T-helper 17 cell (primary cell): Measurements from ENCODE around the gene PSTK. TPM values are rescaled to one million over a fixed set of nuclear protein-coding genes. Genes with fewer than 3 reads are reported as not detected.
A peak's percentile ranks its signal among the peaks of the same experiment; 100 is the strongest.

ENCODE experiments used
- ATAC-seq: fragments of 150-1000 bp; cut with Tn5 transposase; 2 replicates; pipeline ENCODE4 v1.10.0; 2021; ENCODE audit warnings: mild to moderate bottlenecking, moderate library complexity
- DNase-seq, 3 donors: peaks; one replicate each; pipeline versions ENCODE4 v3.0.0 to v3.0.0-alpha.2; 2020 to 2021
- H3K9me3 ChIP-seq: one replicate; pipeline ENCODE4 v1.7.0; 2013; ENCODE audit warnings: low read length, mild to moderate bottlenecking; ENCODE audit not compliant: control insufficient read depth, poor library complexity, severe bottlenecking
- H3K27ac Mint-ChIP-seq: one replicate; pipeline ENCODE4 v1.8.0; 2022; ENCODE audit warnings: mild to moderate bottlenecking, moderate library complexity, mixed read lengths
- H3K27me3 Mint-ChIP-seq: one replicate; pipeline ENCODE4 v1.8.0; 2022; ENCODE audit warnings: mixed read lengths
- H3K36me3 Mint-ChIP-seq: one replicate; pipeline ENCODE4 v1.8.0; 2022; ENCODE audit warnings: low read depth, mixed read lengths
- H3K4me1 Mint-ChIP-seq: one replicate; pipeline ENCODE4 v1.8.0; 2022; ENCODE audit warnings: mild to moderate bottlenecking, mixed read lengths
- H3K4me3 Mint-ChIP-seq: one replicate; pipeline ENCODE4 v1.8.0; 2022; ENCODE audit warnings: mild to moderate bottlenecking, moderate library complexity, mixed read lengths
- total RNA-seq, 4 donors: library from RNA in 2 of 4; stranded (reverse) in 2 of 4; gene quantifications; one replicate each; pipeline ENCODE4 v1.2.3 and lab custom pipeline; 2022 to 2026

Gene PSTK
- total RNA-seq, 2 donors from 2014 or later, result 10.3 to 10.5 TPM

DNA sequence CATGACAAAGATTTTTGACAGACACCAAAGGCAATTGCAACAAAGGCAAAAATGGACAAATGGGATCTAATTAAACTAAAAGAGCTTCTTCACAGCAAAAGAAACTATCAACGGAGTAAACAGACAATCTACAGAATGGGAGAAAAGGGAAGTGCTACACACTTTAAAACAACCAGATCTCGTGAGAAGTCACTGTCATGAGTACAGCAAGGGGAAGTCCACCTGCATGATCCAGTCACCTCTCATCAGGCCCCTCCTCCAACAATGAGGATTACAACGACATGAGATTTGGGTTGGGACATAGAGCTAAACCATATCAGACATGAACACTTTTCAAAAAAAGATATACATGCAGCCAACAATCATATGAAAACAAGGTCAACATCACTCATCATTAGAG is 11.5 kb upstream of the PSTK start:
- H3K9me3 ChIP-seq, result peaks cover 5% of the 10 kb centered on the region
- ATAC-seq (no peak), DNase-seq (no peak)
- Mint-ChIP-seq H3K36me3 (no peaks in the 10 kb centered on the region), H3K4me3 (no peak overlapping the region), H3K27ac (no peak overlapping the region), H3K27me3 (peaks cover 15% of the 10 kb centered on the region), H3K4me1 (no peaks in the 10 kb centered on the region)

DNA sequence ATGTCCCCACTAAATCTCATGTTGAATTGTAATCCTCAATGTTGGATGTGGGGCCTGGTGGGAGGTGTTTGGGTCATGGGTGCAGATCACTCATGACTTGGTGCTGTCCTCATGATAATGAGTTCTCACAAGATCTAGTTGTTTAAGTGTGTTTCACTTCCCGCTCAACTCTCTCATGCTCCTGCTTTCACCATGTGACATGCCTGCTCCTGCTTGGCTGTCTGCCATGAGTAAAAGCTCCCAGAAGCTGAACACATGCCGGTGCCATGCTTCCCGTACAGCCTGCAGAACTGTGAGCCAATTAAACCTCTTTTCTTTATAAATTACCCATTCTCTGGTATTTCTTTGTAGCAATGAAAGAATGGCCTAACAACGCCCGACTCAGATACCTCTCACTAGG is 6.2 kb upstream of the PSTK start:
- Mint-ChIP-seq H3K36me3 (no peaks in the 10 kb centered on the region), H3K27me3 (peaks cover 16% of the 10 kb centered on the region), H3K4me1 (no peaks in the 10 kb centered on the region), H3K27ac (no peak overlapping the region), H3K4me3 (no peak overlapping the region)
- ATAC-seq, result no peak
- no peaks in the 10 kb centered on the region for H3K9me3 ChIP-seq
- DNase-seq, result no peak

DNA sequence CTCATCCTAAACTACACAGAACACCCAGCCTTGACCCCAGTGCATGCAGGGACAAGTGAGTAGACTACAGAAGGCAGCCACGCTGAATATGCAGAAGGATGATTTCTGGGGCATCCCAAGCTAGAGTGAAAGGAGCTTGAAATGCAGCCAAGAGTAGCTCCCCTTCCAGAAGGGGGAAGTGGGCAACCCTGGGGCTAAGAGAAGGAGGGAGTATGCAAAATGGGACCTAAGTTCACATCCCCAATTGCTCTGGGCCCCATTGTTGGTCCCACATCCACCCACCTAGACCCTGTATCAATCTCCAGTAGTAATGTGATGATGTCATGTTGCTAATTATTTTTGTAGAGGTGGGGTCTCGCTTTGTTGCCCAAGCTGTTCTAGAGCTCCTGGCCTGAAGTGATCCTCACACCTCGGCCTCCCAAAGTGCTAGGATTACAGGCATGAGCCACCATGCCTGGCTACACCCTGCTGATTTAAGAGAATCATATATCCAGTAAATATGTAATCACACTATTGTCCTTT is 5.6 kb upstream of the PSTK start:
- Mint-ChIP-seq H3K36me3 (no peaks in the 10 kb centered on the region), H3K4me1 (peaks cover under 1% of the 10 kb centered on the region), H3K4me3 (no peak overlapping the region), H3K27me3 (peaks cover 16% of the 10 kb centered on the region), H3K27ac (no peak overlapping the region)
- no peak for ATAC-seq
- H3K9me3 ChIP-seq, result no peaks in the 10 kb centered on the region
- no peak for DNase-seq

DNA sequence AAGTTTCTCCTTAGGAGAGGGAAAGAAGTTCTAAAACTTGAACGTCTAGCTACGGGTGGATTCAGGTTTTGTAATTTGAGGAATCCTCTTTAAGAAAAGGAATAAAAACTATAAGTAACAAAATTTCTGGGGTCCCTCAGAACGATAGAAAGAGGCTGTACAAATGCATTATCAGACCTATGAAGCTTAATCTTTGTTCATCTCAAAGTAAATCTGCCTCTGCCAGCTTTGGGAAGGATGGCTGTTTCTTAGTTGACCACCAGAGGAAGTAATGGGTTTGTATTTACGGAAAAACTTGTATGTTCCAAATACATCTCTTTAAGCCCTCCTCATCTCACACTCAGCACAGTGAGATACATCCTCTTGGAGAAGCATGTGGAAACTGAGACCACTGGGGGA is 864 bp downstream of the PSTK start:
- H3K9me3 ChIP-seq, result no peaks in the 10 kb centered on the region
- peaks cover 22% of the 10 kb centered on the region for H3K4me1 Mint-ChIP-seq
- H3K36me3 Mint-ChIP-seq, result peaks cover 4% of the 10 kb centered on the region
- H3K4me3 Mint-ChIP-seq, result peak overlapping the region; percentile 91
- no peak for ATAC-seq
- peak overlapping the region; percentile 96 for H3K27ac Mint-ChIP-seq
- H3K27me3 Mint-ChIP-seq, result no peaks in the 10 kb centered on the region
- no peak for DNase-seq

DNA sequence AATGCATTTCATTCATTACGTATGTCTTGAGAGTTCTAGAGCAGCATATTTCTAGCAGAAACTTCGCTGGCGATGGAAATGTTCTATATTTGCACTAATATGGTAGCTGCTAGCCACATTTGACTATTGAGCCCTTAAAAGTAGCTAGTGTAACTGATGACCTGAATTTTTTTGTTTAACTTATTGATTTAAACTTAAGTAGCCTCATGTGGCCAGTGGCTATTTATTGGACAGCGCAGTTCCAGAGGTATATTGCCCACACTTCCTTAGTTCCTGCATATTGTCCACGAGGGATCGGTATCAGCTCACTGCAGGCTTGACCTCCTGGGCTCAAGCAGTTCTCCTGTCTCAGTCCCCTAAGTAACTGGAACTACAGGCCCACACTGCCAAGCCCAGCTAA is 3.7 kb downstream of the PSTK start:
- no peaks in the 10 kb centered on the region for H3K9me3 ChIP-seq
- H3K36me3 Mint-ChIP-seq, result peaks cover 4% of the 10 kb centered on the region
- H3K4me3 Mint-ChIP-seq, result no peak overlapping the region
- no peaks in the 10 kb centered on the region for H3K27me3 Mint-ChIP-seq
- H3K27ac Mint-ChIP-seq, result no peak overlapping the region
- ATAC-seq (no peak), DNase-seq (no peak)
- peaks cover 22% of the 10 kb centered on the region for H3K4me1 Mint-ChIP-seq

DNA sequence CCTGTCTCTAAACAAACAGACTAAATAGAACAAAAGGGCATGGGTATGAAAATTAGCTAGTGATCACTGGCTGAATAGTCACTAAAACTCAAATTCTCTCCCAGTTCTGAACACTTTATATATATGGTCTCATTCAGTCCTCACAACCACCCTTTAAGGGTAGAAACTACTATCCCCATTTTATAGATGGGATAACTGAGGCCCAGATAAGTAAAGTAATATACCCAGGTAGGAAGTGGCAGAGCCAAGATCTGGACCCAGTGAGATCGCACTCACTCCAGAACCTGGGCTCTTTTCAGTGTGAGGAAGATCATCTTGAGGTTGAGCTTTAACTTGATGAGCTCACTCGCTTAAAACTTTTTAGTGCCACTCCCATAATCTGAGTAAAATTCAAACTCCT is 4.5 kb downstream of the PSTK start:
- peaks cover 21% of the 10 kb centered on the region for H3K4me1 Mint-ChIP-seq
- no peaks in the 10 kb centered on the region for H3K9me3 ChIP-seq
- no peaks in the 10 kb centered on the region for H3K27me3 Mint-ChIP-seq
- no peak for ATAC-seq
- DNase-seq, result no peak
- no peak overlapping the region for H3K27ac Mint-ChIP-seq
- peaks cover 4% of the 10 kb centered on the region for H3K36me3 Mint-ChIP-seq
- no peak overlapping the region for H3K4me3 Mint-ChIP-seq

DNA sequence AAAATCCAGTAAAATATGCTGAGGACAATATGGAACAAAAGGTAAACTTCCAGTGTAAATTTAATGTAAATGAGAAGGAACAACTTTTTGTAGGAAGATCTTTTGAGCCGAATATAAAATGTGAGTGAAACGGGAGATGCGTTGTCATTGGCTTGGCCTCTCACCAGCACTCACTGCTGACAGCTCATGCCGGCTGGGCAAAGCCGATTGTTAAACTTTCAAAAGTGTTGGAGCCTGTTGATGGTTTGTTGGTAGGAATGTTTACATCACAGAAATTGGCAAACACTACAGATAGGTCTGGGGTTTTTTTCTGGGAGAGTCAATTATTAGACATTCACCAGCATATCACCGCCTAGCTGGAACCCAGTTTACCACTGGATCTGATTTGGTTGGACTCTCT is 6.1 kb downstream of the PSTK start:
- Mint-ChIP-seq H3K4me1 (peaks cover 8% of the 10 kb centered on the region), H3K4me3 (no peak overlapping the region), H3K27me3 (no peaks in the 10 kb centered on the region), H3K36me3 (peaks cover 4% of the 10 kb centered on the region), H3K27ac (no peak overlapping the region)
- DNase-seq, result no peak
- H3K9me3 ChIP-seq, result no peaks in the 10 kb centered on the region
- no peak for ATAC-seq

DNA sequence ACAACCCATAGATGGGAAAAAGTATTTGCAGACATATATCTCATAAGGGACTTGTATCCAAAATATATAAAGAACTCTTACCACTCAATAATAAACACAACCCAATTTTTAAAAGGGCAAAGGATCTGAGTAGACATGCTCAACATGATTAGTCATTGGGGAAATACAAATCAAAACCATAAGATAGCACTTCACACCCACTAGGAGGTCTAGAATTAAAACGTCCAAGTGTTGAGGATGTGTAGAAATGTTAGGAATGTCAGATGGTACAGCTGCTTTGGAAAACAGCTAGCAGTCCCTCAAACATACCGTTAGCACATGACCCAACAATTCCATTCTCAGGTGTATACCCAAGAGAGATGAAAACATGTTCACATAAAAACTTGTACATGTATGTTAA is 8.3 kb downstream of the PSTK start:
- no peak for DNase-seq
- no peaks in the 10 kb centered on the region for H3K27me3 Mint-ChIP-seq
- H3K4me1 Mint-ChIP-seq, result peaks cover 4% of the 10 kb centered on the region
- H3K36me3 Mint-ChIP-seq, result peaks cover 4% of the 10 kb centered on the region
- H3K27ac Mint-ChIP-seq, result no peak overlapping the region
- no peak overlapping the region for H3K4me3 Mint-ChIP-seq
- H3K9me3 ChIP-seq, result no peaks in the 10 kb centered on the region
- ATAC-seq, result no peak

DNA sequence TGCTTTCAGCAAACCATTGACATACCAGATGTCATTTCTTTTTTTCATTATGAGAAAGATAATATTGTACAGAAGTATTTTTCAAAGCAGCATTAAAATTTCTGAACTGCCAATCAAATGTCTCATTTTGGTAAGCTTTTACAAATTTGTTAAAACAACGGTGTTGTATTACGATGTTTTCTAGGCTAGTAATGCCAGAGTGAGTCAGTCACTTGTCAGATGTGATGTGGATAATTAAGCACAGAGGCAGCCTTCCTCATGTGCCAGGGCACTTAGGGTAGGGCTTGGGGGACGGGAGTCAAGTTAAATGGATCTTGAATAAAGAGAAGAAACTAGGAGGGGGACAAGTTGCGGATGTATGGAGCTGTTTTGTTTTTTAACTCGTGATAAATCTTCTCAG is 10.1 kb downstream of the PSTK start:
- peaks cover 1% of the 10 kb centered on the region for H3K36me3 Mint-ChIP-seq
- DNase-seq (no peak), ATAC-seq (no peak)
- H3K4me1 Mint-ChIP-seq, result peaks cover 3% of the 10 kb centered on the region
- no peaks in the 10 kb centered on the region for H3K27me3 Mint-ChIP-seq
- H3K9me3 ChIP-seq, result no peaks in the 10 kb centered on the region
- H3K27ac Mint-ChIP-seq, result no peak overlapping the region
- no peak overlapping the region for H3K4me3 Mint-ChIP-seq

DNA sequence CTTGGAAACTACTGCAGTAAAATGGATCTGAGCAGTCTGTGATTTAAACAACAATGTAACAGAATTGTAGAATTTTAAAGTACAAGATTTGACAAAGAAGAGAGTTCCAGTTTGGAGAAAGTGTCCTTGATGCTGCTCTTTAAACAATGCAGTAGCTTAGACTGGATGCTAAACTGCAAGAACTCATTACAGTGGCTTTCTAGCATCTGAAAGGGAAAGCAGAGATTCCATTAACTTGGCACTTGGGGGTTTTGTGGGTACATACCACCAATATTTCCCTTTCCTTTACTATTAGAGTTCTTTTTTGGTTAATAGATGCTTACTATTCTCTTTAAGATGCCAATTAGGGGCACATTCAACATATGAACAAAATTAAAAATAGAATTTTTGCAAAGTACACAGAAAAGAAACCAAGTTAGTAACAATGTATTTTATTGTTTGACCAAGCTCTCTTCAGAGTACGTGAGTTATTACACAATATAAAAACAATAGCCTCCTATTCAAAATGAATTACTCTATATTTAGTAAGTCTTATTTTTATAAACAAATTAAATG is 11.9 kb downstream of the PSTK start:
- ATAC-seq (no peak), DNase-seq (no peak)
- no peaks in the 10 kb centered on the region for H3K27me3 Mint-ChIP-seq
- peaks cover 6% of the 10 kb centered on the region for H3K4me1 Mint-ChIP-seq
- no peak overlapping the region for H3K4me3 Mint-ChIP-seq
- H3K36me3 Mint-ChIP-seq, result peaks cover 2% of the 10 kb centered on the region
- no peaks in the 10 kb centered on the region for H3K9me3 ChIP-seq
- no peak overlapping the region for H3K27ac Mint-ChIP-seq

DNA sequence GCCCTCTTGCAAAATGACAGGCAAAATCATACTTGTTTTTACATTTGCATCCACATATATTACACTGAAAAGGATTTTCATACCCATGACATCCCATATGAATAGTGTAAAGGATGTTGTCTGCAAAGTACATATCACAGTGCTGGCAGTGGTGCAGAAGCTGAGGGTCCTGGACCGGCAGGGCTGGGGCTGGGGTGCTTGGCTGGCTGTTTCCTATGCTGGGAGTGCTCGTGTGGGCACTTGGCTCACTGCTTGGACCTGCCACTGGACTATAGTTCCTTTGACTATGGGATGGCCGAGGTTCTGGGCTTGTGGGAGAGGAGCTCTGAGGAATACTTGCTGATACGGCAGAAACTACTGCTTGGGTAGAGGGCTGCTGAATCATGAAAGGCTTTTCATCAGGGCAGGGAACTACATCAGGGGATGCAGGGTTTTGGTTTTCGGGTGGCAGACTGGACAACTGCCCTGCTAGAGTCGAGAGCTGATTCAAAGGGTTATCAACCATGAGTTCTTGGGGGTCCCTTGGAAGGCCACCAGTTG is 13.7 kb downstream of the PSTK start:
- DNase-seq (no peak), ATAC-seq (no peak)
- Mint-ChIP-seq H3K4me1 (peaks cover 10% of the 10 kb centered on the region), H3K36me3 (peaks cover 2% of the 10 kb centered on the region), H3K4me3 (no peak overlapping the region), H3K27ac (no peak overlapping the region), H3K27me3 (no peaks in the 10 kb centered on the region)
- no peaks in the 10 kb centered on the region for H3K9me3 ChIP-seq

DNA sequence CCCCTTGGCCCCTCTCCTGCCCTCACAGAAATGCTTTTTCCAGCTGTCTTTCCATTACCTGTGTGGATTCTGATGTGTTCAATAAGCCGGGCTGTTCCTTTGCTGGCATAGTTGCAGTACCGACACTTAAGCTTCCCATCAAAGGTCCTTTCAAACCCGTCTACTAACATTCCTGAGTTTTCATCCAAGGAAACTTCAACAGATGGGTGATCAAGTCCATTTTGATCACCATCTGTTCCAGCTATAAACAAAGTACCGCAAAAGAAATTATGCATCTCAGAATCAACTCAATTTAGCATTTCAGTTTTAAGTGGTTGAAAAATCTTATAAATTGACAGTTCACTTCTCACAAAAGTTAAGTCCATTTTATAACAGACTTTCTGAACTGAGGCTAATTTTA is 15.7 kb downstream of the PSTK start:
- H3K36me3 Mint-ChIP-seq, result peaks cover 2% of the 10 kb centered on the region
- no peaks in the 10 kb centered on the region for H3K27me3 Mint-ChIP-seq
- ATAC-seq (no peak), DNase-seq (no peak)
- no peak overlapping the region for H3K27ac Mint-ChIP-seq
- H3K4me3 Mint-ChIP-seq, result no peak overlapping the region
- H3K9me3 ChIP-seq, result no peaks in the 10 kb centered on the region
- H3K4me1 Mint-ChIP-seq, result peaks cover 21% of the 10 kb centered on the region

DNA sequence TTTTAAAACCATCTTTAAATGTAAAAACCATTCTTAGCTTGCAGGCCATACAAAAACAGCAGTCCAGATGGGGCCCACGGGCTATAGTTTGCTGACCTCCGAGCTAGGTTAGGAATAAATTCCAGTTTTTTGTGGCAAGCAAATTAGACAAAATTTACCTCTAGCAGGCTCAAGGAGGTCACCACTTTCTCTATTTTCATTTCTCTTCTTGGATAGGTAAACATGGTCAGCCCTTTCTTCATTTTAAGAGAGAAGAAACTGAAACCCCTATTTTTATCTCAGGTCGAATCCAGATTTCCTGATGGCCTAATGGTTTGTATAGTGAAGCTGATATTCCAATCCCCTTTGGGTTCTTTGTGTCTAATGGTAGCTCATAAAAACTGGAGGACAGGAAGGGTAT is 17.7 kb downstream of the PSTK start:
- H3K27ac Mint-ChIP-seq, result peak overlapping the region; percentile 57

DNA sequence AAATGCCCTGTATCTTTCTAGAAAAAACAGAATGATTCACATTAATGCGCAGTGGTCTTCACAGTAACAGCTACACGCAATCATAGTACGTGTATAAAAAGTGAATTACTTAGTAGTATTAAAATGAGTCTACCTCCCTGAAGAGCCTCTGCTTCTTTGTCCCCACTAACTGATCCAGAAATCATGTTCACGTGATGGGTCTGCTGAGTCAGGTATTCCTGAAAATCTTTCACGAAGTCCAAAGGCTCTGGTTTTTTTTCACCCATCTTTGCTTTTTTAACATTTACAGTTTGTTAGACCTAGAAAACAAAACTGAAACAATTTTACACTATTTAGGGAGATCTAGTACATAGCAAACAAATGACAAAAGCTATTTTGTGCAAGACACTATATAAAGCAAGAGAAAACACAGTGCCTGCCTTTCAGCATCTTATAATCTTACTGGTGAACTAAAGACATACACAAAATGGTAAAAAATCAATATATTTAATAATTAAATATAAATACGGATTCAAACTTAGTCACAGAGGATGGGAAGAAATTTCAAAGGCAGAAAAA is 18.2 kb downstream of the PSTK start:
- peak overlapping the region; percentile 57 for H3K27ac Mint-ChIP-seq
- peaks cover 2% of the 10 kb centered on the region for H3K36me3 Mint-ChIP-seq
- H3K9me3 ChIP-seq, result no peaks in the 10 kb centered on the region
- ATAC-seq, result no peak
- no peak for DNase-seq
- H3K27me3 Mint-ChIP-seq, result no peaks in the 10 kb centered on the region
- H3K4me3 Mint-ChIP-seq, result no peak overlapping the region
- peaks cover 31% of the 10 kb centered on the region for H3K4me1 Mint-ChIP-seq

More for the DNA sequence above, 17.7 kb downstream of the PSTK start:
- no peaks in the 10 kb centered on the region for H3K9me3 ChIP-seq
- Mint-ChIP-seq H3K36me3 (peaks cover 2% of the 10 kb centered on the region), H3K4me1 (peaks cover 31% of the 10 kb centered on the region), H3K4me3 (no peak overlapping the region), H3K27me3 (no peaks in the 10 kb centered on the region)
- ATAC-seq (no peak), DNase-seq (no peak)
